ENCODE data around the gene DAB2.

GRCh38 chr5:39447968-39448367 is 23.2 kb upstream of the DAB2 start:
- TF ChIP-seq CTCF (IDR thresholded peaks at IDR 0.05) (no peak), EZH2 (IDR thresholded peaks at IDR 0.05; ENCODE audit: borderline replicate concordance, insufficient read depth, low read depth, low read length, poor library complexity, severe bottlenecking) (no peak)
